Activated CD4-positive, alpha-beta T cell treated with anti-CD3 and anti-CD28 coated beads, Interleukin-10, Interleukin-2, amounts not matched to agents 100 ng/mL and 50 ng/mL, durations not matched to agents 16 hours and 8 hours (primary cell): ENCODE measurements around the gene FOSL2.

Experiments
- DNase-seq: peaks from one replicate; pipeline ENCODE4 v3.0.0-alpha.2; 2020

FOSL2 gene

DNA sequence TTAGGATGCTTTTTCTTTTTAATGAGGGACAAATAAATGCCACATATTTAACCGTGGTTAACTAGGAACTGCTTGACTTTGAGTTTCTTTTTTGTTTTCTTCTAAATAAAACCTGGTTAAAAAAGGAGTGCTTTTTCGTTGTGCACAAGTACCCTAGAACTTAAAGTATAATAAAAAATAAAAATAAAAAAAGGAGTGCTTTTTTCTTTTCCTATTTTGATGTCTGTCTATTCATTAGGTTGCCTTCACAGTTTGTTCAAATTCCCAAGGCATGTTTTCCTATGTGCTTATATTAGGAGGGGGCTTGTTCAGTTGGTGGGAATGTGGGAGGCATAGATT is 4.4 kb downstream of the FOSL2 start:
- DNase-seq, result no peak

- no peak for DNase-seq
These were observed 5.6 kb downstream of the FOSL2 start for GRCh38 chr2:28398101-28398834.

GRCh38 chr2:28399289-28399688 is 6.6 kb downstream of the FOSL2 start:
- no peak for DNase-seq

DNA sequence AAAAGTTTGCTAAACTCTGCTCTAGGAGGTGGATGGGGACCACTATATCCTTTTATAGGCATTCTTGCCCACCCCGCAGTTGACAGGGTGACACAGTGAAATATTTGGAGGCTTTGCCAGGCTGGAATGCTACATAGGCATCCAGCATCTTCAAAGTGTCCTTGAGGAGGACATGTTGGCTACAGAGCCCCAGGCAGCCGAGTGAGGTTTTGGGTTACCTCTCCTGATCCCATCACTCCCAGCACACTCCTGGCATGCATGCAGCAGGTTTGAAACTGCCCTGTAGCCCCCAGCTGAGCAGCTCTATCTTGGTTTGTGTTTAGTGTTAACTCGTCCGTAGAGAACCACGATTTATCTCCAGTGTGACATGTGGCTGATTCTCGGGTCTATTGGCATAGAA is 7.3 kb downstream of the FOSL2 start:
- DNase-seq, result no peak

DNA sequence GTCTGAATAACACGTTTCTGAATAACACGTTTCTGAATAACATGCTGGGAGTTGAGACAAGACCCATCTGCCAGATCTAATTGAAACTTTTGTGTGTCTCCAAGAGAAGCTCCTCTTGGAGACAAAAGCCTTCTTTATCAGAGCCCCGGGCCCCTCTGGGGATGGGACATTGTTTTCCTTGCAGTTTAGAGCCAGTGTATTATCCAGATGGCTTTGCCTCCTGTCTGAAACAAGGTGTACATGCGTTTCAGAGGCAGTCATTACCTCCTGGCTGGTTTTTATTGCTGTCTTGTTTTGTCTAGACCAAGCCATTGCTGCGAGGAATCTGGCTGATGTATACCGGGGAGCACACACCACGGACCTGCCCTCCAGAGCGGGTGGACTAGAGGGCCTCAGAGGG is 7.8 kb downstream of the FOSL2 start:
- DNase-seq, result no peak

DNA sequence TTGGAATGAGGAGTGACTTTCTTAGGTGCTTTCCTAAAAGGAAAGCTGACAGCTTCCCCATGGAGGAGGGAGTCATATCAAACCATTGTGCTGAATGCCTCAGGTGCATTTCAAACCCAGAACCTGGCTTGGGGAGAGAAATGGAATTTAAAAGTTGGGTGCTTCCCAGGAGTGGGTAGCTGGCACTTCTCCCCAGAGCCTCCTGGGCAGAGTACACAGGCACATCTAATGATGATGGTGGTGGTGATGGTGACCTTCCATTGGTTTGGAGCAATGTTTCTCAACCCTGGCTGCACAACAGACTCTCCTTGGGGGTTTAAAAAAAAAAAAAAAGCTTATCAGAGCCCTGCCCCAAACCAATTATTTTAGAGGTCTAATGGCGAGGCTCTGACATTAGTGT is 8.3 kb downstream of the FOSL2 start:
- DNase-seq, result no peak

- DNase-seq, result no peak
These were observed 8.8 kb downstream of the FOSL2 start for GRCh38 chr2:28401411-28401810.

DNA sequence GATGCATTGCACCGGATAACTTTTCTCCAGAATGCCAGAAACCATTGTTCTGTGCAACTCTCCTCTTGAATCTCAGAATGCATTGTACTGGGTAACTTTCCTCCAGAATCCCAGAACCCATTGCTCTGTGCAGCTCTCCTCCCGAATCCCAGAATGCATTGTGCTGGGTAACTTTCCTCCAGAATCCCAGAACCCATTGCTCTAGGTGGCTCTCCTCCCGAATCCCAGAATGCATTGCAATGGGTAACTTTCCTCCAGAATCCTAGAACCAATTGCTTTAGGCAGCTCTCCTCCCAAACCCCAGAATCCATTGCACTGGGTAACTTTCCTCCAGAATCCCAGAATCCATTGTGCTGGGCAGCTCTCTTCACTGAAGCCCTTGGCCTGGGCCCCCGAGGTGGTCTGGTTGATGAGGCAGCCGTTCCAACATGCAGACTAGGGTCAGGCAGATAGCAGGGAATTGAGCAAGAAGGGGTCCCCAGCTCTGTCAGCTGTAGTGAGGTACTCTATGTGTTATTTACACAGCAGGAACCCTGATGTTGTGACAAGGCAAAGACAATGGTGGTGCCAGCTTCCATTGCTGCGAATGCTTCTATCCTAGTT is 9.4 kb downstream of the FOSL2 start:
- DNase-seq, result no peak

GRCh38 chr2:28403370-28403956 is 10.8 kb downstream of the FOSL2 start:
- no peak for DNase-seq

DNA sequence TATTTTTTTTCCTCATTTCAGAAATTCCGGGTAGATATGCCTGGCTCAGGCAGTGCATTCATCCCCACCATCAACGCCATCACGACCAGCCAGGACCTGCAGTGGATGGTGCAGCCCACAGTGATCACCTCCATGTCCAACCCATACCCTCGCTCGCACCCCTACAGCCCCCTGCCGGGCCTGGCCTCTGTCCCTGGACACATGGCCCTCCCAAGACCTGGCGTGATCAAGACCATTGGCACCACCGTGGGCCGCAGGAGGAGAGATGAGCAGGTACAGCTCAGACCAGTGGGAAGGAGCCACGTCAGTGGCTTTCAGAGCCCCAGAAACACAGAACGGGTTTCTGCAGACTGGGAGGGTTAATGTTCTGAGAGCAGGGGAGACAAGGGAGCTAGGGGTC is 11.4 kb downstream of the FOSL2 start:
- no peak for DNase-seq

DNA sequence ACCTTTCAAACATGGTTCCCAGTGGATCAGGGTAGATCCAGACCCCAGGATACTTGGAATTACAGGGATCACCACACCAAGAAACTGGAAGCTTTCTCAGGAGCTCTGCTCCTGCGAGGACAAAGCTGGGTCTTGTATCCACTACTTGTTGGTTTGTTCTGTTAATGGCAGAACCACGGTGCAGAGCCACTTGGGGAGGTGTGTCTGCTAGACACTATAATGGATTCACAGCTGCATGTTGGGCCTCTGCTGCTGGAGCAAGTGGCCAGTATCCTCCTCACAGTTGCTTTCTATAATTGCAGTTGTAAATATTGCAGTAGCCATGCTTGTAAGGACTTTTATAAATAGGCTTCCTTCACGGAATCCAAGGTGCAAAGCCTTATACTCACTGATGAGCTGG is 12.9 kb downstream of the FOSL2 start:
- DNase-seq, result no peak

GRCh38 chr2:28406276-28407096 is 13.8 kb downstream of the FOSL2 start:
- DNase-seq, result peak; percentile 81

DNA sequence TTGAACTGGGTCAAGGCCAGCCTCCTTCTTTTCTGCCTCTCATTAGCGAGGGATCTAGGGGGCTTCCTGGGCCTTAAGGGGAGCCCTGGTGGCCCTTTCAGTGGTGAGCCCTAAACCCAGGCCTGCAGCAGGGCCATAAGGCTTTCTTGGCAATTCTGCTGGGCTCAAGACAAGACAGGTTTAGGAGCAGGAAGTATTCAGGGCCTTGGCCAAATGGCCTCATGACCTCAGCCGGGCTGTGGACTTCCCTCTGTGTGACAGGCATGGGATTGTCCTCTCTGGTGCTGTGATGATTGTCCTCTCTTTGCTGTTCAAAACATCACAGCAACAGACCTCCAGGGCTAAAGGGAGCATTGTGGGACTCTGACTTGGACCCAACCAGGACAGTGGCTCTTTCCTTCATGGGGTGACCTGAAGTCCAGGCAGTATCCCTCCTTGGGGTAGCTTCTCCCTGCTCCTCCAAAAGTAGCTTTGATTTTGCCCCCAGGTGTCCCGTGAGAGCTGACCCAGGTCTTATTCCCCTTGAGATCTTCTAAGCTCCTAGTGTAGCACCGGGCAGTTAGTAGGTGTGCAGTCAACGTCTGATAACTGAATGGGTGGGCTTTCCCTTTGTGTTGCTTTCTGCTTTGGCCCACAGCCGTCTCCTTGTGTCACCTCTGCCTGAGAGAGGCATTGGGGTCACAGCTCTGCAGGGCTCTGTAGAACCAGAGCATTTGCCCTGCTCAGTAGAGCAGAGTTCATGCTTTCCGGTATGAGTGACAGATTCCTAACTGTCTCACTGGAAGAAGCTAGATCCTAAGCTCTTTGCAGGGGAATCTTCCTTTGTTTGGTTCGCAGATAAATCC is 14.7 kb downstream of the FOSL2 start:
- no peak for DNase-seq

GRCh38 chr2:28407976-28408690 is 15.5 kb downstream of the FOSL2 start:
- DNase-seq, result no peak

DNA sequence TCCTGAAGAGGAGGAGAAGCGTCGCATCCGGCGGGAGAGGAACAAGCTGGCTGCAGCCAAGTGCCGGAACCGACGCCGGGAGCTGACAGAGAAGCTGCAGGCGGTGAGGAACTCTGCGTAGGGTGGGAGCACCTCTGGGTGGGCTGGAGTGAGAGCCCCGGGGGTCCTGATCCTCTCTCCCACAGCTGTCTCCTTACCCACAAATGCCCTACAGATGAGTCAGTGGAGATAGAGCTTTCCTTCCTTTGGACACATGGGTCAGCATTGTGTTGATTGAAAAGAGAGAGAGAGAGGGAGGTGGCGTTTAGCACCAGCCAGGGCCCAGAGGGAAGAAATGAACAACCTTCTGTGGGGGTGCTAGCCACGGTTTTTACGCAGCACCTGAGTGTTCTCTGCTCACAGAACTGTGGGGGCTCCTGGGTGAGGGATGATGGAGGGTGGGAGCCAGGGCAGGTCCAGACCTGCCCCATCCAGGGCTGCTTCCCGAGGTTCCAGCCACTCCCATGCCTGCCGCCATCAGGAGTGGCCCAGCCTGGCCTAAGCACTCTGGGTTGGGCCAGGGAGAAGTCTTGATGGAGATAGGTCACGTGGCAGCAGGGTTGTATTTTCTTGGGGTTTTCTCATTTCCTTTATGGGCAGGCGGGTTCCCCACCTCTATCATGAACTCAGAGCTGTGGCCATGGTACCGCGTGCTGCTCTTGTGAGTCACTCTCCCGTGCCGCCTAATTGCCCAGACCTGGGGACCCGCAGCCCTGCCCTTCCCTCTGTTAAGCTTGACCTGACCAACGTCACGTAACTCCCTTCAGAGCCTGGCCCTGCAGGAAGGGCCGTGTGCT is 16.3 kb downstream of the FOSL2 start:
- peak; percentile 86 for DNase-seq

GRCh38 chr2:28411166-28411755 is 18.6 kb downstream of the FOSL2 start:
- no peak for DNase-seq

DNA sequence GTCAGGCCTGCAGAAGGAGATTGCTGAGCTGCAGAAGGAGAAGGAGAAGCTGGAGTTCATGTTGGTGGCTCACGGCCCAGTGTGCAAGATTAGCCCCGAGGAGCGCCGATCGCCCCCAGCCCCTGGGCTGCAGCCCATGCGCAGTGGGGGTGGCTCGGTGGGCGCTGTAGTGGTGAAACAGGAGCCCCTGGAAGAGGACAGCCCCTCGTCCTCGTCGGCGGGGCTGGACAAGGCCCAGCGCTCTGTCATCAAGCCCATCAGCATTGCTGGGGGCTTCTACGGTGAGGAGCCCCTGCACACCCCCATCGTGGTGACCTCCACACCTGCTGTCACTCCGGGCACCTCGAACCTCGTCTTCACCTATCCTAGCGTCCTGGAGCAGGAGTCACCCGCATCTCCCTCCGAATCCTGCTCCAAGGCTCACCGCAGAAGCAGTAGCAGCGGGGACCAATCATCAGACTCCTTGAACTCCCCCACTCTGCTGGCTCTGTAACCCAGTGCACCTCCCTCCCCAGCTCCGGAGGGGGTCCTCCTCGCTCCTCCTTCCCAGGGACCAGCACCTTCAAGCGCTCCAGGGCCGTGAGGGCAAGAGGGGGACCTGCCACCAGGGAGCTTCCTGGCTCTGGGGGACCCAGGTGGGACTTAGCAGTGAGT is 19.4 kb downstream of the FOSL2 start:
- DNase-seq, result no peak

DNA sequence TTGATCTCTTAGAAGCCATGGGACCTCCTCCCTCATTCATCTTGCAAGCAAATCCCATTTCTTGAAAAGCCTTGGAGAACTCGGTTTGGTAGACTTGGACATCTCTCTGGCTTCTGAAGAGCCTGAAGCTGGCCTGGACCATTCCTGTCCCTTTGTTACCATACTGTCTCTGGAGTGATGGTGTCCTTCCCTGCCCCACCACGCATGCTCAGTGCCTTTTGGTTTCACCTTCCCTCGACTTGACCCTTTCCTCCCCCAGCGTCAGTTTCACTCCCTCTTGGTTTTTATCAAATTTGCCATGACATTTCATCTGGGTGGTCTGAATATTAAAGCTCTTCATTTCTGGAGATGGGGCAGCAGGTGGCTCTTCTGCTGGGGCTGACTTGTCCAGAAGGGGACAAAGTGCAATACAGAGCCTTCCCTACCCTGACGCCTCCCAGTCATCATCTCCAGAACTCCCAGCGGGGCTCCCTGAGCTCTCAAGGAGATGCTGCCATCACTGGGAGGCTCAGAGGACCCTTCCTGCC is 20.0 kb downstream of the FOSL2 start:
- no peak for DNase-seq

GRCh38 chr2:28413152-28413898 is 20.7 kb downstream of the FOSL2 start:
- no peak for DNase-seq
